Parathyroid adenoma (tissue), 2 donors: ENCODE measurements around the gene AQP12A.
"Not testable (repeated sequence)": the region's sequence is repeated elsewhere in the genome, so short reads cannot be mapped to it uniquely, and the experiment has no call there.

Source experiments
- H2AFZ ChIP-seq: fragments of 300-600 bp; sonication (generic); one replicate; pipeline ENCODE4 v1.7.0; 2017; ENCODE audit warnings: antibody characterized with exemption, mild to moderate bottlenecking
- H3K27ac ChIP-seq: fragments of 300-600 bp; sonication (generic); one replicate; pipeline ENCODE4 v1.7.0; 2017
- H3K27me3 ChIP-seq: fragments of 300-600 bp; sonication (generic); one replicate; pipeline ENCODE4 v1.7.0; 2017; ENCODE audit warnings: low read length; ENCODE audit not compliant: control insufficient read depth, insufficient read depth
- H3K36me3 ChIP-seq: fragments of 300-600 bp; sonication (generic); one replicate; pipeline ENCODE4 v1.7.0; 2017; ENCODE audit warnings: low read length; ENCODE audit not compliant: control insufficient read depth, insufficient read depth
- H3K4me1 ChIP-seq: fragments of 300-600 bp; sonication (generic); one replicate; pipeline ENCODE4 v1.7.0; 2017; ENCODE audit warnings: control low read depth
- H3K4me2 ChIP-seq: fragments of 300-600 bp; sonication (generic); one replicate; pipeline ENCODE4 v1.7.0; 2017; ENCODE audit warnings: low read length
- H3K4me3 ChIP-seq: fragments of 300-600 bp; sonication (generic); one replicate; pipeline ENCODE4 v1.7.0; 2017; ENCODE audit warnings: low read depth, low read length
- H3K79me2 ChIP-seq: fragments of 300-600 bp; sonication (generic); one replicate; pipeline ENCODE4 v1.7.0; 2017; ENCODE audit warnings: control low read depth
- H3K9ac ChIP-seq: fragments of 300-600 bp; sonication (generic); one replicate; pipeline ENCODE4 v1.7.0; 2017; ENCODE audit warnings: mild to moderate bottlenecking
- H3K9me3 ChIP-seq: fragments of 300-600 bp; sonication (generic); one replicate; pipeline ENCODE4 v1.7.0; 2017; ENCODE audit warnings: low read length; ENCODE audit not compliant: control insufficient read depth
- CTCF ChIP-seq: fragments of 300-600 bp; sonication (generic); IDR thresholded peaks from one replicate; pipeline ENCODE4 v1.7.0; 2017; ENCODE audit warnings: antibody characterized with exemption, mild to moderate bottlenecking
- donor health status: primary hyperparathyroidism.

Gene AQP12A

GRCh38 chr2:240683329-240683979 is 8.2 kb upstream of the AQP12A start:
- not testable (repeated sequence) for H3K9ac ChIP-seq, H3K36me3 ChIP-seq

DNA sequence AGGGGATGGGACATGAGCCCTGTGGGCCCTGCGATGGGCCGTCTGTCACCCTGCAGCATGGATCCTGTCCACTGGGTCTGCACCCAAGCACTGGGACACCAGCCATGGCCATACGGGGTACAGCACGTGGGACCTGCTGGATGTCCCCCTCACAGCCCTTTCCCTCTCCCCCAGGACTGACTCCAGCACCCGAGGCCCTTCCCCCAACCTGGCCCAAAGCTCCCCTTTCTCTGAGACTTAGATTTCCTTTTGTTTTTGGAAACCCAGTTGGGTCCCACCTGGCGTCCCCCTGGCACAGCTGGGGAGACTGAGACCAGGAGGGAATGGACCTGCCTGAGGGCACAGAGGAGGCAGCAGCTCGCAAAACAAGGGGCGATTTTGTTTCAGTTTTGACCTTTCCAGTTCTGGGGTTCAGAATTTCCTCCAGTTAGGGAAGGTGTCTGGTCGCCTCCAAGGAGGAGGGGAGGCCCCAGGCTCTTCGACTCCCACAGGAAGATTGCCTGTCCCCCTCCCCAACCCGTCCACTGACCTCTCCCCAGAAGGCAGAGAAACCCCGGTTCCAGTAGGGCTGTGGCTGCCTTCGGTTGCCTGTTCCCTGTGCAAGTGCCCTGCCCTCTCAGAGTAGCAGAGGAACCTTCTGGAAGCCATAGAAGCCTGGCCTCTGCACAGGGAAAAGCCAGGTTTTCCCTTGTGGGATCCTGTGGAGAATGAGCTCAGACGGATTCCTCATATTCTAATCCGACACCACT is 7.5 kb upstream of the AQP12A start:
- not testable (repeated sequence) for H3K4me3 ChIP-seq, H3K27ac ChIP-seq, H3K4me2 ChIP-seq, H3K36me3 ChIP-seq, H3K9me3 ChIP-seq, H3K27me3 ChIP-seq, H3K4me1 ChIP-seq, H3K9ac ChIP-seq, H3K79me2 ChIP-seq, H2AFZ ChIP-seq

More at GRCh38 chr2:240683329-240683979, 8.2 kb upstream of the AQP12A start:
- not testable (repeated sequence) for H3K27ac ChIP-seq, H3K79me2 ChIP-seq, H3K4me2 ChIP-seq, H3K27me3 ChIP-seq, H3K9me3 ChIP-seq, H3K4me3 ChIP-seq, H2AFZ ChIP-seq, H3K4me1 ChIP-seq

GRCh38 chr2:240685771-240686371 is 5.8 kb upstream of the AQP12A start:
- no peaks in the 10 kb centered on the region for H3K27me3 ChIP-seq
- peak overlapping the region; percentile 35 for H3K4me3 ChIP-seq
- no peaks in the 10 kb centered on the region for H3K79me2 ChIP-seq
- peak overlapping the region; percentile 68 for H2AFZ ChIP-seq
- H3K9me3 ChIP-seq, result no peaks in the 10 kb centered on the region
- H3K36me3 ChIP-seq, result no peaks in the 10 kb centered on the region
- TF ChIP-seq CTCF, result no peak
- H3K4me2 ChIP-seq, result peak overlapping the region; percentile 67
- H3K27ac ChIP-seq, result no peak overlapping the region
- H3K4me1 ChIP-seq, result peaks cover 7% of the 10 kb centered on the region
- no peak overlapping the region for H3K9ac ChIP-seq

- no peak overlapping the region for H3K9ac ChIP-seq
- peak overlapping the region; percentile 35 for H3K4me3 ChIP-seq
- H3K27ac ChIP-seq, result no peak overlapping the region
These were observed 5.2 kb upstream of the AQP12A start for GRCh38 chr2:240686460-240686859.

DNA sequence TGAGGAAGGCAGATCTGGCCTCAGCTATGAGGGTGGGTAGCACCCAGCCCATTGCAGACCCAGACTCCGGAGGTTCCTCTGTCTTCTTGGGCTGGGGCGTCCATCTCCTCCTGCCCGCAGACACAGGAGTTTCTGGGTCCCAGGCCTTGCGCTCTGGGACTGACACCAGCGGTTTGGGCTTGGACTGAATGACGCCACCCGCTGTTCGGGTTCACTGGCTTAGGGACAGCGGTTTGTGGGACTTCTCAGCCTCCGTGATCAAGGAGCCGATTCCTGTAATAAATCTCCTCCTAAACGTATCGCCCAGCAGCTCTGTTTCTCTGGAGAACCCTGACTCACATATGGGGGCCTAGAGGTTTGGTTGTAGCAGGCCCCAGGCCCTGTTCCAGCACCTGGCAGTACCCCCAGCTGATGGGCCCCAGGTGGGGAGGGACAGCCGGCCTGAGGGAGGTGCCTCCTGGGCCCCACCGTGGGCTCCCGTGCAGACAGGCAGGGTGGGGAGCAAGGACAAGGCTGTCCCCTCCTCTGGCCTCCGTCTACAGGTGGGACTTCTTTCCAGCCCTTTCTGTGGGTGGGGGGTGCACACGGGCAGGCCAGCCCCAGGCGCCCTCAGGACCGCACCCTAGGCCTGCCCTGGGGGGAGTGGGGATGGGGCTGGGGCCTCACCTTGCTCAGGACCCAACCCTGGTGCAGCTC is 4.5 kb upstream of the AQP12A start:
- H3K27ac ChIP-seq, result no peak overlapping the region
- no peaks in the 10 kb centered on the region for H3K9me3 ChIP-seq
- H2AFZ ChIP-seq, result no peak overlapping the region
- H3K36me3 ChIP-seq, result no peaks in the 10 kb centered on the region
- no peak overlapping the region for H3K9ac ChIP-seq
- peak overlapping the region; percentile 35 for H3K4me3 ChIP-seq
- no peaks in the 10 kb centered on the region for H3K27me3 ChIP-seq
- peak overlapping the region; percentile 67 for H3K4me2 ChIP-seq
- H3K4me1 ChIP-seq, result peaks cover 7% of the 10 kb centered on the region
- TF ChIP-seq CTCF, result no peak
- no peaks in the 10 kb centered on the region for H3K79me2 ChIP-seq

More at GRCh38 chr2:240686460-240686859, 5.2 kb upstream of the AQP12A start:
- no peaks in the 10 kb centered on the region for H3K36me3 ChIP-seq
- H3K9me3 ChIP-seq, result no peaks in the 10 kb centered on the region
- H3K27me3 ChIP-seq, result no peaks in the 10 kb centered on the region
- peaks cover 7% of the 10 kb centered on the region for H3K4me1 ChIP-seq
- no peak for TF ChIP-seq CTCF
- H3K79me2 ChIP-seq, result no peaks in the 10 kb centered on the region
- peak overlapping the region; percentile 68 for H2AFZ ChIP-seq
- H3K4me2 ChIP-seq, result peak overlapping the region; percentile 67
